Erythroblast (primary cell): ENCODE measurements around the gene VWA5B2.

ENCODE experiments used
- GATA1 ChIP-seq: IDR thresholded peaks from 2 replicates; pipeline ENCODE4 v1.6.1; 2011; ENCODE audit warnings: low read depth, mild to moderate bottlenecking, control low read depth, low read length, moderate library complexity
- POLR2A ChIP-seq: IDR thresholded peaks from 2 replicates; pipeline ENCODE4 v1.6.1; 2011; ENCODE audit warnings: mild to moderate bottlenecking, low read length

DNA sequence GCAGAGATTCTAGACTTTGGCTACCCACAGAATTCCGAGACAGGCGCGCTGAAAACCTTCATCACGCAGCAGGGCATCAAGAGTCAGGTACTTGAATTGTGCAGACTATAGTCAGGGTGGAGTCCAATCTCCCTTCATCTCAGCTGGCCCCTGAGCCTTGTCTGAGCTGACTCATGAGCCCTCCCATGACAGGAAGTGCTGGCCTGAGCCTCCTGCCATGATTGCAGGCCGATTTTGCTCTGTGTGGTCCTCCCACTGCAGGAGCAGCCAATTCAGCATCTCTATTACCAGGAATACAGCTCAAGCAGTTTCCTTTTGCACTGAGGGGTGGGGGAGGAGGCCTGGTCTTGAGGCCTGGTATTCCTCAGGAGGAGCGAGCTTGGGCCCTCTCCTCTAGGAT, 49.2 kb upstream of the VWA5B2 start:
- TF ChIP-seq POLR2A = no peak
- no peak for TF ChIP-seq GATA1
